Measurements from ENCODE around the gene DENND4C.
A peak's percentile ranks its signal among the peaks of the same experiment; 100 is the strongest.

Gene DENND4C

GRCh38 chr9:19229595-19230354 lies 718 bp upstream of the DENND4C start:
- Histone ChIP-seq H3K27me3 (ENCODE audit: insufficient read depth, low read depth, severe bottlenecking) (no peaks in the 10 kb centered on the region), H3K9me3 (ENCODE audit: severe bottlenecking) (no peaks in the 10 kb centered on the region), H3K27ac (peak overlapping the region; percentile 97), H3K36me3 (peaks cover 4% of the 10 kb centered on the region), H3K4me3 (ENCODE audit: low read depth, low read length) (peak overlapping the region; percentile 88)
- no peak for TF ChIP-seq CTCF (IDR thresholded peaks at IDR 0.05; ENCODE audit: low read depth, low read length)
- peak; percentile 73 for DNase-seq

- peaks cover 4% of the 10 kb centered on the region for H3K36me3 ChIP-seq
- TF ChIP-seq CTCF (IDR thresholded peaks at IDR 0.05; ENCODE audit: low read depth, low read length), result no peak
- H3K4me3 ChIP-seq (ENCODE audit: low read depth, low read length), result peak overlapping the region; percentile 88
- H3K27me3 ChIP-seq (ENCODE audit: insufficient read depth, low read depth, severe bottlenecking), result no peaks in the 10 kb centered on the region
- no peak for DNase-seq
- H3K27ac ChIP-seq, result peak overlapping the region; percentile 97
- H3K9me3 ChIP-seq (ENCODE audit: severe bottlenecking), result no peaks in the 10 kb centered on the region
Observed at GRCh38 chr9:19231126-19231903, 822 bp downstream of the DENND4C start.

GRCh38 chr9:19231904-19232822 lies 1.7 kb downstream of the DENND4C start:
- peak overlapping the region; percentile 97; the same call in 1 of the 2 replicates for H3K27ac ChIP-seq

GRCh38 chr9:19232823-19233194 lies 2.3 kb downstream of the DENND4C start:
- Histone ChIP-seq H3K27me3 (ENCODE audit: insufficient read depth, low read depth, severe bottlenecking) (no peaks in the 10 kb centered on the region), H3K36me3 (peaks cover 4% of the 10 kb centered on the region), H3K27ac (no peak overlapping the region), H3K9me3 (ENCODE audit: severe bottlenecking) (no peaks in the 10 kb centered on the region), H3K4me3 (ENCODE audit: low read depth, low read length) (no peak overlapping the region)
- no peak for TF ChIP-seq CTCF (IDR thresholded peaks at IDR 0.05; ENCODE audit: low read depth, low read length)
- DNase-seq, result no peak

More at GRCh38 chr9:19231904-19232822, 1.7 kb downstream of the DENND4C start:
- DNase-seq, result no peak
- Histone ChIP-seq H3K36me3 (peaks cover 4% of the 10 kb centered on the region), H3K9me3 (ENCODE audit: severe bottlenecking) (no peaks in the 10 kb centered on the region), H3K4me3 (ENCODE audit: low read depth, low read length) (peak overlapping the region; percentile 88), H3K27me3 (ENCODE audit: insufficient read depth, low read depth, severe bottlenecking) (no peaks in the 10 kb centered on the region)
- no peak for TF ChIP-seq CTCF (IDR thresholded peaks at IDR 0.05; ENCODE audit: low read depth, low read length)

- TF ChIP-seq CTCF (IDR thresholded peaks at IDR 0.05; ENCODE audit: low read depth, low read length), result no peak
- H3K4me3 ChIP-seq (ENCODE audit: low read depth, low read length), result no peak overlapping the region
- no peak for DNase-seq
- no peak overlapping the region for H3K27ac ChIP-seq
- H3K27me3 ChIP-seq (ENCODE audit: insufficient read depth, low read depth, severe bottlenecking), result no peaks in the 10 kb centered on the region
- peaks cover 4% of the 10 kb centered on the region for H3K36me3 ChIP-seq
- H3K9me3 ChIP-seq (ENCODE audit: severe bottlenecking), result no peaks in the 10 kb centered on the region
Observed at GRCh38 chr9:19233344-19233743, 2.9 kb downstream of the DENND4C start.
